Measurements from ENCODE around the gene ZFP36L1. TPM values are rescaled to one million over a fixed set of nuclear protein-coding genes. Genes with fewer than 3 reads are reported as not detected.

The ZFP36L1 gene
- total and polyA plus RNA-seq, 7 donors: 45.4 to 225 (median 117) TPM

GRCh38 chr14:68793734-68794129 lies 865 bp upstream of the ZFP36L1 start:
- ATAC-seq (peak; percentile 3 to 17 (median 4)), DNase-seq (no peak)
- Histone ChIP-seq H3K36me3 (ENCODE audit: insufficient read depth in 1 of 2, low read depth in 1 of 2) (peaks cover 23 to 37% of the 10 kb centered on the region in 2 donors), H3K4me1 (no peaks in the 10 kb centered on the region), H3K27ac (peak overlapping the region; percentile 100), H3K4me3 (peak overlapping the region; percentile 91), H3K27me3 (ENCODE audit: insufficient read depth in 3 of 3, low read length in 2 of 3) (no peaks in the 10 kb centered on the region), H3K9me3 (peaks cover 3% of the 10 kb centered on the region)
- 0 to 1% (median 1%) methylated on average over 33 of the region's 33 CpGs for WGBS, 3 donors
- TF ChIP-seq, protein P1, sequence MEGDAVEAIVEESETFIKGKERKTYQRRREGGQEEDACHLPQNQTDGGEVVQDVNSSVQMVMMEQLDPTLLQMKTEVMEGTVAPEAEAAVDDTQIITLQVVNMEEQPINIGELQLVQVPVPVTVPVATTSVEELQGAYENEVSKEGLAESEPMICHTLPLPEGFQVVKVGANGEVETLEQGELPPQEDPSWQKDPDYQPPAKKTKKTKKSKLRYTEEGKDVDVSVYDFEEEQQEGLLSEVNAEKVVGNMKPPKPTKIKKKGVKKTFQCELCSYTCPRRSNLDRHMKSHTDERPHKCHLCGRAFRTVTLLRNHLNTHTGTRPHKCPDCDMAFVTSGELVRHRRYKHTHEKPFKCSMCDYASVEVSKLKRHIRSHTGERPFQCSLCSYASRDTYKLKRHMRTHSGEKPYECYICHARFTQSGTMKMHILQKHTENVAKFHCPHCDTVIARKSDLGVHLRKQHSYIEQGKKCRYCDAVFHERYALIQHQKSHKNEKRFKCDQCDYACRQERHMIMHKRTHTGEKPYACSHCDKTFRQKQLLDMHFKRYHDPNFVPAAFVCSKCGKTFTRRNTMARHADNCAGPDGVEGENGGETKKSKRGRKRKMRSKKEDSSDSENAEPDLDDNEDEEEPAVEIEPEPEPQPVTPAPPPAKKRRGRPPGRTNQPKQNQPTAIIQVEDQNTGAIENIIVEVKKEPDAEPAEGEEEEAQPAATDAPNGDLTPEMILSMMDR (IDR thresholded peaks at IDR 0.05): no peak
- intact Hi-C loops (cut with DNase I): loop anchor here (2.0 to 5.0 kb wide), 4 partner anchors 246 to 651 kb away; no protein-coding TSS in a partner anchor

DNA sequence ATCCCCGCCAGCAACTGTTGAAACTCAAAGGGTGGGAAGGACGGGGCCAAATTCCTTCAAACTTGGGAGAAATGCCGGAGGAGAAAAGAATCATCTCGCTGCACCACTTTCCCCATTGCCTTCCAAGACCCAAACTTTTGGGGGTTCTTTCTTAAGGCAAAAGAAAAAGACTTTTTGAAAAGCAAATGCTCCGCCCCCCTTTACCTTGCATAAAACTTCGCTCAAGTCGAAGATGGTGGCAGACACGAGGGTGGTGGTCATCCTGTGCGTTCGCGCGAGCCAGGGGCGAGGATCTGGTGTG lies 239 bp downstream of the ZFP36L1 start:
- no peak for ATAC-seq
- TF ChIP-seq, protein P1 (IDR thresholded peaks at IDR 0.05): no peak

GRCh38 chr14:68791902-68792677 lies 777 bp downstream of the ZFP36L1 start:
- intact Hi-C loops (cut with DNase I): loop anchor here (2.0 to 5.0 kb wide), 5 partner anchors 241 to 650 kb away; no protein-coding TSS in a partner anchor
- DNase-seq (no peak), ATAC-seq (no peak)
- Histone ChIP-seq H3K36me3 (ENCODE audit: insufficient read depth in 1 of 2, low read depth in 1 of 2) (peaks cover 23 to 53% of the 10 kb centered on the region in 2 donors), H3K27ac (peak overlapping the region; percentile 100), H3K27me3 (ENCODE audit: insufficient read depth in 3 of 3, low read length in 2 of 3) (no peaks in the 10 kb centered on the region), H3K4me1 (peaks cover 3% of the 10 kb centered on the region), H3K4me3 (peak overlapping the region; percentile 91), H3K9me3 (no peaks in the 10 kb centered on the region)
- TF ChIP-seq, protein P1 (IDR thresholded peaks at IDR 0.05): no peak
- WGBS, 3 donors: 0% methylated on average over 33 of the region's 33 CpGs

More for the DNA sequence above, 239 bp downstream of the ZFP36L1 start:
- Histone ChIP-seq H3K4me3 (peak overlapping the region; percentile 91), H3K9me3 (no peaks in the 10 kb centered on the region), H3K4me1 (no peaks in the 10 kb centered on the region), H3K27ac (peak overlapping the region; percentile 100), H3K27me3 (ENCODE audit: insufficient read depth in 3 of 3, low read length in 2 of 3) (no peaks in the 10 kb centered on the region), H3K36me3 (ENCODE audit: insufficient read depth in 1 of 2, low read depth in 1 of 2) (peaks cover 23 to 48% of the 10 kb centered on the region in 2 donors)
- intact Hi-C loops (cut with DNase I): loop anchor here (2.0 to 5.0 kb wide), 4 partner anchors 245 to 650 kb away; no protein-coding TSS in a partner anchor
- WGBS, 3 donors: 0 to 1% (median 0%) methylated on average over 13 of the region's 13 CpGs
- DNase-seq: no peak

GRCh38 chr14:68791078-68791901 lies 1.6 kb downstream of the ZFP36L1 start:
- intact Hi-C loops (cut with DNase I): loop anchor here (2.0 to 5.0 kb wide), 4 partner anchors 240 to 649 kb away; no protein-coding TSS in a partner anchor
- Histone ChIP-seq H3K9me3 (no peaks in the 10 kb centered on the region), H3K27me3 (ENCODE audit: insufficient read depth in 3 of 3, low read length in 2 of 3) (no peaks in the 10 kb centered on the region), H3K4me3 (peak overlapping the region; percentile 91), H3K27ac (peak overlapping the region; percentile 100), H3K4me1 (peaks cover 9% of the 10 kb centered on the region), H3K36me3 (ENCODE audit: insufficient read depth in 1 of 2, low read depth in 1 of 2) (peaks cover 23 to 53% of the 10 kb centered on the region in 2 donors)
- ATAC-seq (no peak), DNase-seq (no peak)
- 0 to 3% (median 1%) methylated on average over 15 of the region's 15 CpGs for WGBS, 3 donors
- TF ChIP-seq, protein P1 (IDR thresholded peaks at IDR 0.05): no peak
